Lower lobe of right lung (tissue), 2 donors: Measurements from ENCODE around the gene CASP3. TPM values are rescaled to one million over a fixed set of nuclear protein-coding genes. Genes with fewer than 3 reads are reported as not detected.

Experiments used
- ATAC-seq, 2 donors: fragments of 200-7000 bp; cut with Tn5 transposase; one replicate each; pipeline ENCODE4 v1.9.1; 2020 to 2022; ENCODE audit warnings: mild to moderate bottlenecking in 2 of 2, moderate library complexity in 2 of 2
- DNase-seq: peaks from one replicate; pipeline ENCODE4 v3.0.0-alpha.2; 2020
- H3K27ac ChIP-seq: fragments of 200-600 bp; one replicate; pipeline ENCODE4 v1.8.0; 2022
- H3K27me3 ChIP-seq: fragments of 200-600 bp; one replicate; pipeline ENCODE4 v1.8.0; 2022; ENCODE audit warnings: low read depth
- H3K36me3 ChIP-seq: fragments of 200-600 bp; one replicate; pipeline ENCODE4 v1.8.0; 2022; ENCODE audit warnings: mild to moderate bottlenecking
- H3K4me1 ChIP-seq: fragments of 200-600 bp; one replicate; pipeline ENCODE4 v1.8.0; 2022
- H3K4me3 ChIP-seq: fragments of 200-600 bp; one replicate; pipeline ENCODE4 v1.8.0; 2022; ENCODE audit warnings: mild to moderate bottlenecking
- H3K9me3 ChIP-seq: fragments of 200-600 bp; one replicate; pipeline ENCODE4 v1.8.0; 2022
- intact Hi-C: fragments of 100-400 bp; cut with DNase I; formaldehyde crosslinking; loops from one replicate; pipeline ENCODE4 v1.11.0; 2022
- total RNA-seq: library from RNA; stranded (reverse); fragmentation: NEBNext Ultra II Directional; extraction: Animal tissue kit (Norgen Biotek cat#: 25700); gene quantifications from one replicate; pipeline ENCODE4 v1.2.1, GENCODE V29; 2021
- TF ChIP-seq, protein P1 (sequence below): fragments of 200-600 bp; IDR thresholded peaks from one replicate; pipeline ENCODE4 v1.8.0; 2022; ENCODE audit warnings: antibody characterized with exemption, mild to moderate bottlenecking
- donor health status: DM: no; HTN: yes; CAD: no; lungs with severe emphysema.

CASP3 gene
- total RNA-seq, 1 donor from 2014 or later: 17.8 TPM

DNA sequence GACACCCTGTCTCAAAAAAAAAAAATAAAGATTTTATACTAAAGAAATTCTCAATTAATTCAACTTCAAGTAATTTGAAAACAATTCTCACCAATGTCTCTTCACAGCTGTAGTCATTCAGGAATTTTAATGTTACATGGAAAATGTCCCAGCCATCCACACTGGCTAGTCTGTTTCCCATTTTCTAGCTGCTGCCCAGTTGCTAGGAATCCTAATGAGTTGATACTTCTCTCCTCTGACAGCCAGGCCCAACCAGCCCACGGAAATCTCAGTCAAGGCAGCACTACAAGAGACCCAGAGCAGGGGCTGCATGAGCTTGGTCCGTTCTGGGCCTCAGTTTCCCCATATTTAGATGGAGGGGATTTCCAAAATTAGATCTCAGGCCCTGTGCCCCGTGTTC is 59.1 kb downstream of the CASP3 start:
- Histone ChIP-seq H3K4me1 (no peaks in the 10 kb centered on the region), H3K27ac (no peak overlapping the region), H3K36me3 (no peaks in the 10 kb centered on the region), H3K4me3 (no peak overlapping the region), H3K9me3 (no peaks in the 10 kb centered on the region), H3K27me3 (no peaks in the 10 kb centered on the region)
- TF ChIP-seq, protein P1, sequence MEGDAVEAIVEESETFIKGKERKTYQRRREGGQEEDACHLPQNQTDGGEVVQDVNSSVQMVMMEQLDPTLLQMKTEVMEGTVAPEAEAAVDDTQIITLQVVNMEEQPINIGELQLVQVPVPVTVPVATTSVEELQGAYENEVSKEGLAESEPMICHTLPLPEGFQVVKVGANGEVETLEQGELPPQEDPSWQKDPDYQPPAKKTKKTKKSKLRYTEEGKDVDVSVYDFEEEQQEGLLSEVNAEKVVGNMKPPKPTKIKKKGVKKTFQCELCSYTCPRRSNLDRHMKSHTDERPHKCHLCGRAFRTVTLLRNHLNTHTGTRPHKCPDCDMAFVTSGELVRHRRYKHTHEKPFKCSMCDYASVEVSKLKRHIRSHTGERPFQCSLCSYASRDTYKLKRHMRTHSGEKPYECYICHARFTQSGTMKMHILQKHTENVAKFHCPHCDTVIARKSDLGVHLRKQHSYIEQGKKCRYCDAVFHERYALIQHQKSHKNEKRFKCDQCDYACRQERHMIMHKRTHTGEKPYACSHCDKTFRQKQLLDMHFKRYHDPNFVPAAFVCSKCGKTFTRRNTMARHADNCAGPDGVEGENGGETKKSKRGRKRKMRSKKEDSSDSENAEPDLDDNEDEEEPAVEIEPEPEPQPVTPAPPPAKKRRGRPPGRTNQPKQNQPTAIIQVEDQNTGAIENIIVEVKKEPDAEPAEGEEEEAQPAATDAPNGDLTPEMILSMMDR: no peak
- ATAC-seq (no peak), DNase-seq (no peak)
- intact Hi-C loops: no loop called here

DNA sequence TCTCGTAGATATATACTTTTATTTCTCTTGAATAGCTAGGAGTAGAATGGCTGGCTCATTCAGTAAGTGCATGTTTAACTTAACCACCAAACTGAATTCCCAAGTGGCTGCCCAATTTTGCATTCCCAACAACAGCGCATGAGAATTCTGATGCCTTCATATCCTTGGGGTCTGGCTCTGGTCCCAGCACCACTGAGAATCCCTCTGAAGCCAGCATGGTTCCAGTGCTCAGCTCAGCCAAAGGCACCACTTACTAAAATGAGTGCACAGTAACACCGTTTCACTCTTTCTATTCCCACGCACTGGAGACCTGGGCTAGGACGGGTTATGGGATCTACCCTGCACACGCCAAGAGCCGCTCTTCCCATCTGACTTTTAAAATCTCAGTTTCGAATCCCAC is 60.4 kb downstream of the CASP3 start:
- H3K27ac ChIP-seq: no peak overlapping the region
- no peaks in the 10 kb centered on the region for H3K4me1 ChIP-seq
- intact Hi-C loops: no loop called here
- no peaks in the 10 kb centered on the region for H3K36me3 ChIP-seq
- no peaks in the 10 kb centered on the region for H3K27me3 ChIP-seq
- ATAC-seq (no peak), DNase-seq (no peak)
- H3K9me3 ChIP-seq: no peaks in the 10 kb centered on the region
- no peak overlapping the region for H3K4me3 ChIP-seq
- TF ChIP-seq, protein P1: no peak

DNA sequence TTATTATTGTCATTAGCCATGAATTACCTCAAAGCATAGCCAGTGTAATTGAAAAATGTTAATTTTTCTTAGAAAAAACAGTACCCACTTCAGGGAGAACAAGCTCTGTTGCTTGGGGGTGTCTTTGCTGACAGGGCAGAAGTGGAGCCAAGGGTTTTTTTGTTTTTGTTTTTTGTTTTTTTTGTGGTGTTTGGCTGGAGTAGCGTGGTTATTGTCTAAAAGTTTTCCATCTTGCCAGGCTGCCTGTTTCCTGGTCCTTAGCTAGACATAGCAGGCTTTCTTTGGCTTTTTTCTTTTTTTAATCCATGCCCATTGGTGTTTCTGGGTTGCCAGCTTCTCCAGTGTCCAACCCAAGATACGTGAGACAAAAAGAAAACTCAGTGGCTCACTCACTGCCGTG is 61.5 kb downstream of the CASP3 start:
- TF ChIP-seq, protein P1: no peak
- H3K27me3 ChIP-seq: no peaks in the 10 kb centered on the region
- no peaks in the 10 kb centered on the region for H3K9me3 ChIP-seq
- no peak overlapping the region for H3K4me3 ChIP-seq
- no peak overlapping the region for H3K27ac ChIP-seq
- DNase-seq: no peak
- intact Hi-C loops: no loop called here
- no peaks in the 10 kb centered on the region for H3K36me3 ChIP-seq
- ATAC-seq: no peak
- no peaks in the 10 kb centered on the region for H3K4me1 ChIP-seq

DNA sequence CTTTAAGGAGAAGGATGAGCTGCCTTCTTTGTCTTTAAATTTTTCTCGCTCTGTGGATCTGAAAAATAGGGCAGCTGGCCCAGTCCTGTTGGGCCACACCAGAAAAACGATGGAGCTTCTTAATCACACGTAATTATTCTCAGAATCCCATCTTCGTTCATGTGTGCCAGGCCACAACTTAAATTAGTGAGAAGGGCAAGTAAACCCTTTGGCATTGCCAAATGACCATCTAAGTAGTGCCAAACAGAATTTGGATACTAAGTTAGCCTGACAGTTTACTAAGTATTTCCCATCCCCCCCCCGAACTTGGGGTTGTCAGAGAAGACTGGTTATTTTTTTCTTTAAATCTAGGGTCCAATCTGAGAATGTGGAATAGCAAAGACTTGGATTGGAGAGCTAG is 62.0 kb downstream of the CASP3 start:
- no peak overlapping the region for H3K27ac ChIP-seq
- no peaks in the 10 kb centered on the region for H3K4me1 ChIP-seq
- ATAC-seq (no peak), DNase-seq (no peak)
- TF ChIP-seq, protein P1: no peak
- H3K9me3 ChIP-seq: no peaks in the 10 kb centered on the region
- H3K4me3 ChIP-seq: no peak overlapping the region
- no peaks in the 10 kb centered on the region for H3K36me3 ChIP-seq
- no peaks in the 10 kb centered on the region for H3K27me3 ChIP-seq
- intact Hi-C loops: no loop called here

DNA sequence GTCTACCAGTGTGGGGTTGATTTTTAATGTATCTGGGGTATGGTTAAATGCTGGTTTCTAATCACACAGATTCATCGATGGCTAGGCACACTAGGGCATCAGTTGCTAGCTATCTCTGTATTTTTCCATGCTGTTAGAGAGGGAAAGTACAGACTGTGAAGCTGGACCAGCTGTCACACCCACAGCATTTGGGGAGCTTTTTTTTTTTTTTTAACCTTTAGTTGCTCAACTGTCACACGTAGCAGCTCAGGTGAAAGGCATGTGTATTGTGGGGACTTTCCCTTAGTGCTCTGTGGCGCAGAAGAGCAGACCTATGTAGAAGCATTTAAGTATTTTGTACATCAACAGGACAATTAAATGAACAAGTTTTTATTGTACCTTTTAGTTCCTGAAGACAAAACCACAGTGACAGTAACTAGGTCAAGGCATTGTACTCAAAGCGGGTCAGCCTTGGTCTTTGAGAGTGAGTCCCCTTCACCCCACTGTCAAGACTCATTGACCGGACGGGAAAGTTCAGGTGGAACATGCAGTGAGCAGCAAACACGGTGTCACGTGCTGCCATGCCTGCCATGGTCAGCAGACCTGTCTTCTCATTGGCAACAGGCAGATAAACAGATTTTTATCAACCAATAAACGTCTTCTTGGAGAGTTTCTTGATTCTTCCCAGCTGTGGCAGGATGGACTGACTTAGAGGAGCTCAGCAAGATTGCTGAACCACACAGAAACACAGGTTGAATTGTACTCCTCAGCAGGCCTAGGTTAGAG is 65.3 kb downstream of the CASP3 start:
- intact Hi-C loops: no loop called here
- DNase-seq: no peak
- TF ChIP-seq, protein P1: no peak
- H3K27me3 ChIP-seq: no peaks in the 10 kb centered on the region
- H3K27ac ChIP-seq: no peak overlapping the region
- no peaks in the 10 kb centered on the region for H3K36me3 ChIP-seq
- ATAC-seq: no peak
- no peak overlapping the region for H3K4me3 ChIP-seq
- H3K4me1 ChIP-seq: no peaks in the 10 kb centered on the region
- H3K9me3 ChIP-seq: no peaks in the 10 kb centered on the region

Other genes with a start within 250 kb of the CASP3 start
- gene IRF2, start 174.9 kb downstream of the CASP3 start, total RNA-seq: 53.3 TPM
- 14.0 TPM for gene PRIMPOL, start 291 bp upstream of the CASP3 start, total RNA-seq
- gene CENPU, start 84.6 kb upstream of the CASP3 start, total RNA-seq: 2.2 TPM
- gene ACSL1, start 176.5 kb upstream of the CASP3 start, total RNA-seq: 321 TPM